Dedifferentiated amniotic fluid mesenchymal stem cell (primary cell): ENCODE data around the gene TUBGCP2.

ENCODE experiments used
- DNase-seq: peaks from one replicate; pipeline ENCODE4 v3.0.0-alpha.2; 2016; ENCODE audit errors: extremely low spot score

TUBGCP2 gene

DNA sequence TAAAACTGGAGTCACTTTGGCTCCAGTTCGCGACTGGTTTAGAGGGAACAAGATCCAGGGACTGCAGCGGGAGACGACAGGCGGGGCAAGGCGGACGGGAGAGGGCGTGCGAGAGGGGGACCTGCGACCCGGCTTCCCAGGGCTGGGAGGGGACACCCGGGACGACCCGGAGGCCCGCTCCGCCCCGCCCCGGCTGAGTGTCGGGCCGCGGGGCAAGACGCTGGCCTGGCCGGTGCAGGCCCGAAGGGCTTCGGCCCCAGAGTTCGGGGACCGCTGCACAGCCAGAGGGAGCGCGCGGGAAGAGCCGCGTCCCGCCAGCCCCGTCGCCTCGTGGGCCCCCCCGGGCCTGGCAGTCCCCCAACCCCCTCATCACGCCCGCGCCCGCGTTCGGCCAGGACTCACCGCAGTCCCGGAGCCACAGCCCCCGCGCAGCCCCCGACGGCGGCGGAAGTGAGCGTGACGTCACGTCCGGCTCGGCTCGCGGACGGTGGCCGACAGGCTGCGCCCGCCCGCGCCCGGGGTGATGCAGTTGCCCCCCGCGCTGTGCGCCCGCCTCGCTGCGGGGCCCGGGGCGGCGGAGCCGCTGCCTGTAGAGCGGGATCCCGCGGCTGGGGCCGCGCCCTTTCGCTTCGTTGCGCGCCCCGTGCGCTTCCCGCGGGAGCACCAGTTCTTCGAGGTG lies at the start of gene TUBGCP2, which contains the start of gene ZNF511:
TSS of gene TUBGCP2 (minus strand) at position 452 of the 679 bp plus-strand sequence. CDS start 5,931 bp downstream, outside the sequence.
TSS of gene ZNF511 (plus strand) at position 494 of the 679 bp plus-strand sequence. CDS start at position 524, 30 bp downstream.
- DNase-seq: peak; percentile 64

DNA sequence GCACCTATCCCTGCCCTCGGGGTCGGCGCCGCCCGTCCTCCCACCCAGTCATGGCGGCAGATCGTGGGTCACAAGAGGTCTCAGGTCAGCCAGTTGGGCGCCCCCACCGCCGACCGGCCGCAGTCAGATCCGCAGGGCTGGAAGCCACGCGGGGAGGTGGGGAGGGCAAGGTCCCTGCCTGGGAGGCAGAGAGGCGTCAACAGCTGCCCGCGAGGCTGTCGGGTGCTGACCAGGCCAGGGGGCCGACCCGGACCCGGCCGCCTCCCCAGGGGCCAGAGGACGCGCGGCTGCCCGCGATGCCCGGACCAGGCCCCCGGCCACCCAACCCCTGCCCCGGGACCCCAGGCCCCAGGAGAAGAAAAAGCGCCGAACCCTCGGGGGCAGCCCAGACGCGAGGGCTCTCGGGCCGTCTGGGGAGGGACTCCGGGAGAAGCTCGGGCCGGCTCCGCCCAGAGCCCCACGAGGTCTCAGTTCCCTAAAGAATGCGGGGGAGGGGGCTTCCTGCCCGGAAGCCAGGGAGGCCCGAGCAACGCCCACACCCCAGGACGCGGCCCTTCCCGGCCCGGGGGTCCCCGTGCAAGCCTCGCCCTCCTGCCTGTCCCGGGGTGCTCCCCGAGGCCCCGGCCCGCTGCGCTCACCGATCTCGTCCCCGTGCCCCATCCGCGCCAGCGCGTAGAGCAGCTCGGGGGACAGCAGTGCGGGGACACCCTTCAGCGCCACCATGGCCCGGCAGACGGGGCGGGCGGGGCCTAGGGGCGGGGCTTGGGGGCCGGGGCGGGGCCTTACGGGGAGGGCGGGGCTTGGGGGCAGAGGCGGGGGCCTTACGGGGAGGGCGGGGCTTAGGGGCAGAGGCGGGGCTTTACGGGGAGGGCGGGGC lies 48.9 kb upstream of the TUBGCP2 start, which contains the start of gene FUOM:
TSS of gene FUOM (minus strand) at position 735 of the 877 bp plus-strand sequence. CDS start at position 723, 12 bp downstream.
- DNase-seq: no peak

DNA sequence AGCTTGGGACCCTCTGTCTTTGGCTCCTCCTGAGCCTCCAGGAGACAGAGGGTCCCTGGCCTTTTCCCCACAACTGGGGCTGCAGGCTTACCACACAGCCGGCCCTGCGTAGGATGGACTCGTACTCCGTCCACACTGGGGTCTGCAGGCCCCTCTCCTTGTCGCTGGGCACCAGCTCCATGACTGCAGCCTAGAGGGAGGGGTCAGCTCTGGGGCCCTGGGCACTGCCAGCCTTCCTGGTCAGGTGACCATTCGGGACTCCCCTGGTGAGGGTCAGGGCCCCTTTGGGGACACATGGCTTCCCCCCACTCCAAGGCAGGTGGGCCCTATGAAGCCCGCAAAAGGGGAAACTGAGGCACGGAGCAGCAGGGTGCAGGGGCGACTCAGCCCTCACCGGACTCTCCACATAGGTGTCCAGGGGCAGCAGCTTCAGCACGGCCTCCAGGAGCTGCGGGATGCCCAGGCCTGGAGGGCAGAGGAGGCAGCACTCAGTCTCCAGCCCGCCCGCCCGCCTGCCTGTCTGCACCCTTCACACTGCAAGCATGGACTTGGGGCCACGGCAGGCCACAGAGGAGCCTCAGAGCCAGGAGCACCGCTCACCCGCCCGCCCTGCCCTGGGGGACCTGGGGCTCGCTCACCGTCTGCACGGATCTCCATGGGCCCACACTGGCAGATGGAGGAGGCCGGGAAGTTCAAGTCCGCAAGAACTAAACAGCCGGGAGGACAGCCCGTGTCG lies 48.0 kb upstream of the TUBGCP2 start:
- no peak for DNase-seq

DNA sequence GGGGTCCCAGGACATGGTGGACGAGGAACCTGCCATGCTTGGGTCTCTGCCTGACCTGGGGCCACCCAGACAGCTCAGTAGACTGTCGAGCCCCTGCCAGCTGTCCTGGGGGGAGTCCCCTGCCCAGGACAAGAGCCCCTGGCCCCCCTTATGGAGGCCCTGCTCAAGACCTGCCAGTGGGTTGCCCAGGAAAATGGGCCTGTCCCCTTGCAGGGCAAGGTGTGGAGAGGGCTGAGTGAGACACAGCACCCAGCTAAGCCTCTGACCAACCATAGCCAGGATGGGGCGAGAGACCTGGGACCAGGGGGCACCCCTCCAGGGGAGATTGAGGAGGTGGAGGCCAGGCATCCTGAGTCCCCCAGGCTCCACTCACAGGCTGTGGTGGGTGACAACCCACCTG lies 47.3 kb upstream of the TUBGCP2 start:
- DNase-seq: no peak

- DNase-seq: no peak
Observed at GRCh38 chr10:133355266-133355665, 46.6 kb upstream of the TUBGCP2 start.

- no peak for DNase-seq
Observed at GRCh38 chr10:133354672-133355240, 46.1 kb upstream of the TUBGCP2 start.

GRCh38 chr10:133353988-133354605 lies 45.4 kb upstream of the TUBGCP2 start:
- no peak for DNase-seq

DNA sequence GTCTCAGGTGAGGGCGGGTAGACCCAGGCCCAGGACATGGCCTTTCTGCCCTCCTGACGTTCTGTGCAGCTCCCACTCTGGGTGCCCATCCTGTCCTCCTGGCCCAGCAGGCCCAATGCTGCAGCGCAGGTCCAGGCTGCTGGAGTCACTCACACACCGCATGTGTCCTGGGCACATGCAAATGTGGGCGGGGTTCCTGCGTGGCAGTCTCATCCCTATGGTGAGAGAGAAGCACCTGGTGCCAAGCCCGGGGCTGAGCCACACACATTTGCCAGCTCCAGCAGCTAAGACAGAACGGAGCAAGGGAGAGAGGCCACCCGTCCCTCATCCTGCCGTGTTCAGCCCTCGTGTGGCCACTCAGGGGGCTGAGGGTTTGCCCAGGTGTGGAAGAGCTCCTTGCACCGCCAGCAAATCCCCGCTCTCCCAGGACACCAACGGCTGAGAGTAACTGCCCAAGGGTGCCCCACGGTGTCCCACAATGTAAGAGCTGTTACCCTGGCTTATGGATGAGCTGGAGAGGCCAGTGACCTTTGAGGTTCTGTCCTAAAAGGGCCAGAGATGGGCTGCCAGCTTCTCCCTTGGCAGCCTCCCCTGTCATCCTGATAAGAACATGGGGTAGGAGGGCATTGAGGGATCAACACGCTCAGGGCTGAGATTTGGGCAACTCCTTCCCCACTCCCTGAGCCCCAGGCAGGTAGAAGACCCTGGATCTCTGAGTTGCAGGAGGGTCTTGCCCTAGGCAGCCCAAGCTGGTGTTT lies 44.7 kb upstream of the TUBGCP2 start:
- DNase-seq: no peak

GRCh38 chr10:133351408-133352318 lies 43.0 kb upstream of the TUBGCP2 start:
- DNase-seq: no peak

DNA sequence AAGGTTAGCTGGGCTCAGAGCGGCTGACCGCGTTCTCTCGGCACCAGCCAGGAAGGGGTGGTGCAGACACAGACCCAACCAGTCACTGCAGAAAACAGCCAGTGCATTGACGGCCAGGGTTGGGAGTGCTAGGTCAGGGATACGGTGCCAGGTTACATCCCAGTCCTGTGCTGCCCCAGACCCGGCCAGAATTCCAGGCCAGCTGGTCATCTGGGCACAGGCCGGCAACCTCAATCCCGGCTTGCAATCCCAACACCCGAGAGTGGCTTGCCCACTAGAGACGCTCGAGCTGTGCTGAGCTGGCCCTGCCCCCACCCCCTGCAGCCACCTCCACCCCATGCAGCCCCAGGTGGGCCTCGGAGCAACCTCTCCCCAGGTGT lies 42.3 kb upstream of the TUBGCP2 start:
- no peak for DNase-seq

DNA sequence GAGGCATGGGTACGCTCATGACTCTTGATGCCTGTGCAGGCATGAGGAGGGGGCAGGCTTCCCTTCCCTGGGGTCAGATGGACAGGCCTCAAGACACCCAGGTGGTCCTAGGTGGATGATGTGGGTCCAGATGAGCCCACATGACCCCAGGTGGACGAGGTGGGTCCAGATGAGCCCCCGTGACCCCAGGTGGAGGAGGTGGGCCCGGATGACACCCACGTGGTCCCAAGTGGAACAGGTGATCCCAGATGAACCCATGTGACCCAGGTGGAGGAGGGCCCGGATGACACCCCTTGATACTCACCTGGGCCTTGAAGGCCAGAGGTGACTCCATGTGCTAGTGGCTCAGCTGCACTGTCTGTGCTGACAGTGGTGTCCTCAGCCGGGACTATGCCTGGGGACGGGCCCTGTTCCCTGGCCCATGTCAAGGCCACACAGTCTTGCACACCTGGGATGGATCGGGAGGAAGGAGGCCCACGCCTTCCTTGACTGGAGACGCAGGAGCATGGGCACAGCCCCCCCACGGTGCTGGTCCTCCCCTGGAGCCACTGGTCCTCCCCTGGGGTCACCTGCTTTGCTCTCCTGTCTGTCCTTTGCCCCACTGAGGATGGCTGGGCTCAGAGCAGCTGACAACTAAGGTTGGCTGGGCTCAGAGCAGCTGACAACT lies 41.7 kb upstream of the TUBGCP2 start:
- no peak for DNase-seq

- DNase-seq: no peak
Observed at GRCh38 chr10:133349577-133350011, 40.9 kb upstream of the TUBGCP2 start.

DNA sequence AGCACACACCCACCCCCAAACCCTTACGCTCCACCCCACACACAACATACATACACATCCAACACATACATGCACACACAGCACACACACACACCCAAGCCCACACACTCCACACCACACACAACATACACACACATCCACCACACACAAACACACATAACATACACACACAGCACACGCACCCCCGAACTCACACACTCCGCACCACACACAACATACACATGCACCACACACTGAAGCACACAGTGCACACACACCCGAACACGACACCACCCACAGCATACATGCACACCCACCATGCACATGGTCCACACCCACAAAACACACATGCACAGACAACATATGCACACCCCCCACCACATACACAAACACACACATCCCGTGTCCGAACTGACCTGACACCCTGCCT lies 40.5 kb upstream of the TUBGCP2 start:
- no peak for DNase-seq

GRCh38 chr10:133347710-133348517 lies 39.2 kb upstream of the TUBGCP2 start:
- no peak for DNase-seq

DNA sequence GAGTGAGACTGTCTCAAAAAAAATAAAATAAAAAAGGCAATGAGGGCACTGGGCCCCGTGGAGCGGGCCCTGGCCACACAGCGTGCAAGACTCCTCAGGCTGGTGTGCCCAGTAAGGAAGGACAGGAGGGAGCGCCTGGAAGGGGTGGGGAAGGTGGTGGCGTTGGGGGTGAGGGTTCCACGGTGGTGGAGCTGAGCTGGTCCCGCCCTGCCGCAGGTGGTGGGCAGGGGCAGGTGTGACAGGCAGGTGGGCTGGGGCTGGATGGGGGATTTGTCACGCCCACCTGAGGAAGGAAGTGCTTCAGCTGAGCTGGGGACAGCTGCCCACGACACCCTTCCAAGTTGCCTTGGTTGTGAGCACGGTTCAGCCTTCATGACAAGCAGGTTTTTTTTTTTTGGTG lies 37.7 kb upstream of the TUBGCP2 start:
- no peak for DNase-seq

DNA sequence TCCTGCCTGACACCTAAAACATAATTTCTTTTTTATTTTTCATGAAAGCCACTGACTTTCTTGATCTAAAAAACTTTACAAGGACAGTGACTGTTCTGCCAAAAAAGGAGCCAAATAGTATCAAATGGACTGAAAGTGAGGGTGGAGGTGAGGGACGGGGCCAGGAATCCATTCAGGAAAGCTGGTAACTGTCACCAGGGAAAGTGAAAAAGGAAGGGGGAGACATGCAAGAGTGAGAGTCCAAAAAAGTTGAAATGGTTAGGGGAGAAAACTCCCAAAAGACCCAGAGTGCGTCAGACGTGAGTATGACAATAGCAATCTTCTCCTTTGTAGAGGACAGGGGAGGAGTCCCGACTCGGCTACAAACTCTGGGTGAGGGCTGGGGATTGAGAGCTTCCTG lies 35.6 kb upstream of the TUBGCP2 start:
- DNase-seq: no peak

DNA sequence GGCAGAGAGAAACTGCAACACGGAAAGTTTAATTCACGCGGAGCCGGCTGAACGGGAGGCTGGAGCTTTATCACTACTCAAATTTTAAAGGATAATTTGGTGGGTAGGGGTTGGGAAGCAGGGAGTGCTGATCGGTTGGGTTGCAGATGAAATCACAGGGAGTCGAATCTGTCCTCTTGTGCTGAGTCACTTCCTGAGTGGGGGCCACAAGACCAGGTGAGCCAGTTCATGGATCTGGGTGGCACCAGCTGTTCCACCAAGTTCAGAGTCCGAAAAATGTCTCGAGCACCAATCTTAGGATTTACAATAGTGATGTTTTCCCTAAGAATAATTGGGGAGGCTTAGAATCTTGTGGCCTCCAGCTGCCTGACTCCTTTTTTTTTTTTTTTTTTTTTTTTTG lies 34.9 kb upstream of the TUBGCP2 start:
- DNase-seq: no peak

DNA sequence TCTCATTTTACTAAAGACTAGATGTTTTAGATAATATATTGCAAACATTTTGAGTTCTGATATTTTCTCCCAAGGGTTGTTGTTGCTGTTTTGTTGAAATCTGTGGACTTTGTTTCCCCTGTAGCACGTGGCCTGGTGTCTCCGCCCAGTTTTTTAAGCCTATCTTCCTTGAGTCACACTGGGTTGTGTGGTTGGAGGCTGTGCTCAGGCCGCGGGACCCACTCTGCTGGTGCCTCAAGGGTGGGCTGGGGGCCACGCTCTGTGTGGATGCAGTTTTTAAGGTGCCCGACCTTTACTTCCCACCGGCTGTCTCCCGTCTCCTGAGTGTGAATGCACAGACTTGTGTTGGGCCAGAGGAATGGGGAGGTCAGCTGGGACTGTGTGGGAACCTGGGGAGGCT lies 34.3 kb upstream of the TUBGCP2 start:
- no peak for DNase-seq
